Suprapubic skin (tissue), 4 donors: Measurements from ENCODE around the gene LRCH1. TPM values are rescaled to one million over a fixed set of nuclear protein-coding genes. Genes with fewer than 3 reads are reported as not detected.

Experiments
- DNase-seq, 2 donors: peaks; one replicate each; pipeline ENCODE4 v3.0.0-alpha.2; 2019; ENCODE audit warnings: low spot score in 2 of 2
- H3K27ac ChIP-seq: fragments of 200-600 bp; sonication (generic); one replicate; pipeline ENCODE4 v1.5.1; 2019
- H3K27me3 ChIP-seq: fragments of 200-600 bp; sonication (generic); one replicate; pipeline ENCODE4 v1.5.1; 2019
- H3K36me3 ChIP-seq: fragments of 200-600 bp; sonication (generic); one replicate; pipeline ENCODE4 v1.5.1; 2019
- H3K4me1 ChIP-seq: fragments of 200-600 bp; sonication (generic); one replicate; pipeline ENCODE4 v1.5.1; 2019
- H3K4me3 ChIP-seq: fragments of 200-600 bp; sonication (generic); one replicate; pipeline ENCODE4 v1.5.1; 2019; ENCODE audit warnings: mild to moderate bottlenecking
- H3K9me3 ChIP-seq: fragments of 200-600 bp; sonication (generic); one replicate; pipeline ENCODE4 v1.5.1; 2019
- EP300 ChIP-seq: sonication (generic); formaldehyde crosslinking; IDR thresholded peaks from one replicate; pipeline ENCODE4 v1.6.1; 2017; ENCODE audit warnings: antibody characterized with exemption
- POLR2A ChIP-seq, 2 donors: fragments of 450-650 bp; IDR thresholded peaks; one replicate each; pipeline ENCODE4 v1.6.1; 2017; ENCODE audit warnings: antibody characterized with exemption in 2 of 2, mild to moderate bottlenecking in 2 of 2, moderate library complexity in 2 of 2
- POLR2AphosphoS5 ChIP-seq, 3 donors: sonication (generic); formaldehyde crosslinking; IDR thresholded peaks; one replicate each; pipeline ENCODE4 v1.6.1; 2017; ENCODE audit warnings: antibody characterized with exemption in 3 of 3
- WGBS: methylation state at CpG from one replicate; pipeline ENCODE4 v1.1.5; 2018; 5-methylcytosine and 5-hydroxymethylcytosine counted together
- total RNA-seq, 4 donors: library from RNA; depleted of rRNA; stranded (reverse); fragments of >200 nt; gene quantifications; one replicate each; pipeline ENCODE4 v1.1.0, GENCODE V29; 2016
- TF ChIP-seq, protein P1 (sequence below), 2 donors: fragments of 200-600 bp in 1 of 2; fragments of 450-650 bp in 1 of 2; sonication (generic) in 1 of 2; IDR thresholded peaks; one replicate each; pipeline ENCODE4 v1.5.1; 2016 to 2019; ENCODE audit warnings: antibody characterized with exemption in 2 of 2, mild to moderate bottlenecking in 1 of 2, moderate library complexity in 1 of 2

The LRCH1 gene
- total RNA-seq, 4 donors from 2014 or later, result 29.1 to 44.7 (median 34.9) TPM

DNA sequence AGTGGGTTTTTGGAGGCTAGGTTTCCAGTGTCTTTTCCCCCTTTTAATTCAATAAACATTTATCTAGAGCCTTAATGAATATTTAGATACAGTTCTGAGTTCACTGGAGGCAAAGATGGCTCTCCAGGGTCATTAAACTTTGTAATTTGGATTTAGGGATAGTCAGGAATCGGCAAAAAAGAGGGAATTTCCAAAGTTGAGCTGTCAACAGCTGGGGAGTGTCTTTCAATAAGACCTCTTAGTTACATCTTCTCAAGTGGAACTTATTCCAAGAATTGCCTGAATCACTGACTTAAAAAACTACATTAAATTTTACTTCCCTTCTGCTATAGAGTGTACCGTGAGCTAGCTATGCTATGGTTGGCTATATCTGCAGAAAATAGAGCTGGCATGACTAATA, 2.0 kb downstream of the LRCH1 start:
- peaks cover 36% of the 10 kb centered on the region for H3K4me1 ChIP-seq
- no peak for TF ChIP-seq POLR2A (IDR thresholded peaks at IDR 0.05)
- no peak for TF ChIP-seq EP300
- TF ChIP-seq POLR2AphosphoS5 (IDR thresholded peaks at IDR 0.05), result no peak
- TF ChIP-seq, protein P1, sequence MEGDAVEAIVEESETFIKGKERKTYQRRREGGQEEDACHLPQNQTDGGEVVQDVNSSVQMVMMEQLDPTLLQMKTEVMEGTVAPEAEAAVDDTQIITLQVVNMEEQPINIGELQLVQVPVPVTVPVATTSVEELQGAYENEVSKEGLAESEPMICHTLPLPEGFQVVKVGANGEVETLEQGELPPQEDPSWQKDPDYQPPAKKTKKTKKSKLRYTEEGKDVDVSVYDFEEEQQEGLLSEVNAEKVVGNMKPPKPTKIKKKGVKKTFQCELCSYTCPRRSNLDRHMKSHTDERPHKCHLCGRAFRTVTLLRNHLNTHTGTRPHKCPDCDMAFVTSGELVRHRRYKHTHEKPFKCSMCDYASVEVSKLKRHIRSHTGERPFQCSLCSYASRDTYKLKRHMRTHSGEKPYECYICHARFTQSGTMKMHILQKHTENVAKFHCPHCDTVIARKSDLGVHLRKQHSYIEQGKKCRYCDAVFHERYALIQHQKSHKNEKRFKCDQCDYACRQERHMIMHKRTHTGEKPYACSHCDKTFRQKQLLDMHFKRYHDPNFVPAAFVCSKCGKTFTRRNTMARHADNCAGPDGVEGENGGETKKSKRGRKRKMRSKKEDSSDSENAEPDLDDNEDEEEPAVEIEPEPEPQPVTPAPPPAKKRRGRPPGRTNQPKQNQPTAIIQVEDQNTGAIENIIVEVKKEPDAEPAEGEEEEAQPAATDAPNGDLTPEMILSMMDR (IDR thresholded peaks at IDR 0.05), result no peak
- DNase-seq, result no peak

DNA sequence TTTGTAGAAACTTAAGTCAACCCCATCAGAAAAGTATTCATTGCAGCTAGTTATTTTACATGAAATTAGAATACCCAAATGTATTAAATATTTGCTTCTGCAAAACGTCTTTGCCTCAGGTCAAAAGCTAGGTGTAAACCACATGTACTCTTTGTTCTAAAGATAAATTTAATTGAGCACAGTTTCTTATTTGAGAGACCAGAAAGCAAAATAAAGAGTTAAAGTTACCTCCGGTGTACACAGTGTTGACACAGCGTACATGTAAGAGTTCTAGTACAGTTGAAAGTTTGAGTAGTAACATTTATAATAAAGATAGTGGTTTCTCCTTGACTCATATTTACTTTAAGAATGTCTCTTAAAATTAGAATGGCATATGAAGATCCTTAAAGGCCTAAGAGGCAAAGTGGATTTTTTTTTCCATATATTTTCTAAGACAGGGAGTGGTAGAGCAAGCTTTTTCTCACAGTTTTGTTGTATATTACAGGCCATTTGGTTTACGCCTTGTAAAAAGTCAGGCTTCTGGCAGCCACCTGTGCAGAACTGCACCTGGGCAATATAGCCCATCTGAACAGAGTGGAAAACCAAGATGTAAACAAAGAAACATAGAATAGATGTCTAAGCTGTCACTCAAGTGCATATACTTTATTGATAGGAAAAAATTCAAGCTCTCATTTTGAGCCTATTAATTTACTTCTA, 2.9 kb downstream of the LRCH1 start:
- no peaks in the 10 kb centered on the region for H3K36me3 ChIP-seq
- H3K9me3 ChIP-seq, result no peaks in the 10 kb centered on the region
- peak overlapping the region; percentile 89 for H3K27ac ChIP-seq
- DNase-seq, result no peak
- no peak overlapping the region for H3K4me3 ChIP-seq
- peaks cover 36% of the 10 kb centered on the region for H3K4me1 ChIP-seq
- TF ChIP-seq POLR2A (IDR thresholded peaks at IDR 0.05), result no peak
- TF ChIP-seq, protein P1 (IDR thresholded peaks at IDR 0.05), result no peak
- TF ChIP-seq POLR2AphosphoS5 (IDR thresholded peaks at IDR 0.05), result no peak
- TF ChIP-seq EP300, result no peak
- WGBS, result 48% methylated on average over 4 of the region's 4 CpGs
- H3K27me3 ChIP-seq, result no peaks in the 10 kb centered on the region

More for the DNA sequence above, 2.0 kb downstream of the LRCH1 start:
- H3K27ac ChIP-seq, result peak overlapping the region; percentile 89
- H3K36me3 ChIP-seq, result no peaks in the 10 kb centered on the region
- WGBS, result 10% methylated on average over 2 of the region's 2 CpGs
- no peaks in the 10 kb centered on the region for H3K27me3 ChIP-seq
- H3K9me3 ChIP-seq, result no peaks in the 10 kb centered on the region
- peak overlapping the region; percentile 99 for H3K4me3 ChIP-seq

DNA sequence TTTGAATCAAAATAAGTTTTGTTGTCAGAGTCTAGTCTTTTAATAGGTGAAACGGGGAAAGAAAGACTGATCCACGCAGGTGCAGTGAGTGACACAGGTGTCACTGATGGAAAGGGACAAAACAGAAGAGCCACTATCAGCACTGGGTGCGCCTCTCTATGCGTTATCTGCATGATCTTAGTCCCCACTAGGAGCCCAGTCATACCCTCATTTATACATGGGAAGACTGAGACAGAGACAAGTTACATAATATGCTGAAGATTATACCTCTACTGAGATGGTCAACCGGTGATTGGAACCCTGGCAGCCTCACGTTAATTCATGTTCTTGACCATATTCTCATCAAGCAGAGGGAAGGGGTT, 3.4 kb downstream of the LRCH1 start:
- H3K36me3 ChIP-seq, result no peaks in the 10 kb centered on the region
- no peak overlapping the region for H3K27ac ChIP-seq
- no peaks in the 10 kb centered on the region for H3K9me3 ChIP-seq
- no peaks in the 10 kb centered on the region for H3K27me3 ChIP-seq
- no peak for DNase-seq
- WGBS, result 78% methylated on average over 6 of the region's 6 CpGs
- TF ChIP-seq EP300 (no peak), POLR2AphosphoS5 (IDR thresholded peaks at IDR 0.05) (no peak), POLR2A (IDR thresholded peaks at IDR 0.05) (no peak)
- TF ChIP-seq, protein P1 (IDR thresholded peaks at IDR 0.05), result no peak
- H3K4me1 ChIP-seq, result peaks cover 32% of the 10 kb centered on the region
- no peak overlapping the region for H3K4me3 ChIP-seq

DNA sequence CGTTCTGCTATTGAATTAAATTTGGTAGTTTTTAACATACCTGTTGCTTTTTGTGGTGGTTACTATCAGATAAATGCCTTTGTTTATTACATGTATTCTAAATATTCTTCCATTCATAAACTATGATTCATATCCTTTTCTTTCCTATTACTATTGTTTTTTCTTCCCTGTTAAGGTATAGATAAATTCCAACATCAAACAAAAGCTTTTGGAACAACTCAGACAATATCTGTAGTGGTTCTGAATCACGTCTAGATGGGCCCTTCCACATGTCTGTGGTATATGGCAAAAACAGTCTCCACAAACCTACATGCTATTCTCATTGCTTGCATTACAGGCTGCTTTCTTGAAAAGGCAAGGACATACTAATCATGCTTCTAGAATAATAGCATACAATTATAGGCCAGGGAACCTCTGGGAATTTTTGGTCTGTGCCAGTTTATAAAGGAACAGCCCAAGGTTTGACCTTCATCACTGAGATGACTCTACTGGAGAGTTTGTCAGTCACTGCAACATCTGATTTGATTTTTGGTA, 6.4 kb downstream of the LRCH1 start:
- no peaks in the 10 kb centered on the region for H3K27me3 ChIP-seq
- 60% methylated on average over 2 of the region's 2 CpGs for WGBS

DNA sequence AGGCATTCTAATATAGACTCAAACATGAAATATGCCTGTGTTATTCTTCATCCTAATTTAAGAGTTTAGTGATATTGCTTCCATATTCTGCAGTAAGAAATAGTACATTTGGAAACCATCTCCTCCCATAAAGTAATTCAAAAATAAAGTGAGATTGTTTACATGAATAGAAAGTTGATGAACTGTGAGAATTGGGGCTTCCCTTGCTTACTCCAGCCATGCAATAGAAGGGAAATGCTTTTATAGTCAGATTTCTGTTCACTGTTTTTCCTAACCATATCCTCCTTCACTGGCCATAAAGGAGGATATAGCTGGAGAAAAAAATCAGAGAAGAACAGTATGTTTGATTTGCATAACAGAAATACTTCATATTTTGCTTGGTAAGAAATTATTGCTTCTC, 7.8 kb downstream of the LRCH1 start:
- H3K27me3 ChIP-seq, result no peaks in the 10 kb centered on the region
- H3K36me3 ChIP-seq, result no peaks in the 10 kb centered on the region
- DNase-seq, result no peak
- no peak overlapping the region for H3K4me3 ChIP-seq
- H3K27ac ChIP-seq, result no peak overlapping the region
- peaks cover 10% of the 10 kb centered on the region for H3K4me1 ChIP-seq
- no peaks in the 10 kb centered on the region for H3K9me3 ChIP-seq
- TF ChIP-seq EP300 (no peak), POLR2A (IDR thresholded peaks at IDR 0.05) (no peak)
- TF ChIP-seq, protein P1 (IDR thresholded peaks at IDR 0.05), result no peak

More for the DNA sequence above, 6.4 kb downstream of the LRCH1 start:
- peaks cover 18% of the 10 kb centered on the region for H3K4me1 ChIP-seq
- H3K4me3 ChIP-seq, result no peak overlapping the region
- H3K27ac ChIP-seq, result no peak overlapping the region
- H3K36me3 ChIP-seq, result no peaks in the 10 kb centered on the region
- no peaks in the 10 kb centered on the region for H3K9me3 ChIP-seq
- no peak for TF ChIP-seq POLR2A (IDR thresholded peaks at IDR 0.05)
- TF ChIP-seq, protein P1 (IDR thresholded peaks at IDR 0.05), result no peak
- TF ChIP-seq EP300, result no peak
- TF ChIP-seq POLR2AphosphoS5 (IDR thresholded peaks at IDR 0.05), result no peak
- DNase-seq, result no peak
